Left lung (tissue), 10 donors: ENCODE measurements around the gene LILRB5. TPM values are rescaled to one million over a fixed set of nuclear protein-coding genes. Genes with fewer than 3 reads are reported as not detected.
"Not testable (repeated sequence)": the region's sequence is repeated elsewhere in the genome, so short reads cannot be mapped to it uniquely, and the experiment has no call there.

Experiments used
- ATAC-seq: fragments of 200-7000 bp; cut with Tn5 transposase; one replicate; pipeline ENCODE4 v1.9.1; 2020; ENCODE audit warnings: moderate library complexity
- DNase-seq, 4 donors: peaks; one replicate each; pipeline ENCODE4 v3.0.0-alpha.2; 2013 to 2020
- H3K27ac ChIP-seq, 2 donors: fragments of 200-600 bp; sonication (generic) in 1 of 2; one replicate each; pipeline versions ENCODE4 v1.5.0 to v1.8.0; 2020 to 2021
- H3K27me3 ChIP-seq, 2 donors: fragments of 200-600 bp; sonication (generic) in 1 of 2; one replicate each; pipeline versions ENCODE4 v1.5.0 to v1.8.0; 2020 to 2021
- H3K36me3 ChIP-seq, 2 donors: fragments of 200-600 bp; sonication (generic) in 1 of 2; one replicate each; pipeline versions ENCODE4 v1.5.0 to v1.8.0; 2020 to 2021
- H3K4me1 ChIP-seq, 2 donors: fragments of 200-600 bp; one replicate each; pipeline ENCODE4 v1.8.0; 2021
- H3K4me3 ChIP-seq, 2 donors: fragments of 200-600 bp; sonication (generic) in 1 of 2; one replicate each; pipeline versions ENCODE4 v1.5.0 to v1.8.0; 2020 to 2021; ENCODE audit warnings: mild to moderate bottlenecking in 1 of 2
- H3K9me3 ChIP-seq, 2 donors: fragments of 200-600 bp; sonication (generic) in 1 of 2; one replicate each; pipeline versions ENCODE4 v1.5.0 to v1.8.0; 2020 to 2021
- CTCF ChIP-seq, 2 donors: fragments of 200-600 bp; sonication (generic) in 1 of 2; IDR thresholded peaks; one replicate each; pipeline versions ENCODE4 v1.5.0 to v1.8.0; 2021; ENCODE audit warnings: antibody characterized with exemption in 2 of 2
- intact Hi-C, 2 donors: fragments of 100-400 bp; cut with DNase I; formaldehyde crosslinking; loops; one replicate each; pipeline versions ENCODE4 v1.11.2 to v1.14.2; 2022
- polyA plus RNA-seq, 6 donors: library from polyadenylated mRNA; unstranded; fragments of 120-200 nt; gene quantifications; one replicate each; pipeline ENCODE4 v1.2.1, GENCODE V29; 2013; ENCODE audit not compliant: insufficient read length in 6 of 6
- total RNA-seq, 2 donors: library from RNA; stranded (reverse); fragmentation: NEBNext Ultra II Directional; extraction: Animal tissue kit (Norgen Biotek cat#: 25700); gene quantifications; one replicate each; pipeline ENCODE4 v1.2.1, GENCODE V29; 2021
- donor health status: DM: no; HTN: yes; CAD: no.
- donor health status: DM: no; HTN: no; CAD: no.

LILRB5 gene
- total and polyA plus RNA-seq, 8 donors: 3.3 to 16.5 (median 4.7) TPM

- DNase-seq (no peak), ATAC-seq (no peak)
- H3K27me3 ChIP-seq: peaks cover 0 to 14% of the 10 kb centered on the region in 2 donors
- H3K27ac ChIP-seq: no peak overlapping the region
- H3K9me3 ChIP-seq: no peaks in the 10 kb centered on the region
- no peak for TF ChIP-seq CTCF (IDR thresholded peaks at IDR 0.05)
- H3K36me3 ChIP-seq: peaks cover 0 to 38% of the 10 kb centered on the region in 2 donors
- peak overlapping the region in 1 of 2 donors; percentile 11 for H3K4me3 ChIP-seq
- intact Hi-C loops: no loop called here
- peaks cover 0 to 46% of the 10 kb centered on the region in 2 donors for H3K4me1 ChIP-seq
These were observed 38.0 kb downstream of the LILRB5 start for GRCh38 chr19:54218960-54219661.

GRCh38 chr19:54218259-54218658 lies 38.8 kb downstream of the LILRB5 start:
- Histone ChIP-seq H3K27me3 (peaks cover 0 to 7% of the 10 kb centered on the region in 2 donors), H3K4me3 (no peak overlapping the region), H3K9me3 (no peaks in the 10 kb centered on the region), H3K4me1 (peaks cover 0 to 43% of the 10 kb centered on the region in 2 donors), H3K36me3 (peaks cover 0 to 38% of the 10 kb centered on the region in 2 donors), H3K27ac (no peak overlapping the region)
- no peak for TF ChIP-seq CTCF (IDR thresholded peaks at IDR 0.05)
- intact Hi-C loops: no loop called here
- ATAC-seq (no peak), DNase-seq (no peak)

GRCh38 chr19:54217517-54218247 lies 39.4 kb downstream of the LILRB5 start:
- H3K4me3 ChIP-seq, H3K9me3 ChIP-seq, ATAC-seq, intact Hi-C loops, H3K27ac ChIP-seq, H3K27me3 ChIP-seq, DNase-seq: not testable (repeated sequence)
- H3K36me3 ChIP-seq: peaks cover 0 to 38% of the 10 kb centered on the region in 2 donors
- H3K4me1 ChIP-seq: peaks cover 0 to 45% of the 10 kb centered on the region in 2 donors

GRCh38 chr19:54216869-54217268 lies 40.2 kb downstream of the LILRB5 start:
- Histone ChIP-seq H3K36me3 (peaks cover 0 to 38% of the 10 kb centered on the region in 2 donors), H3K4me1 (peaks cover 0 to 53% of the 10 kb centered on the region in 2 donors), H3K4me3 (no peak overlapping the region), H3K27ac (no peak overlapping the region), H3K27me3 (no peaks in the 10 kb centered on the region), H3K9me3 (no peaks in the 10 kb centered on the region)
- no peak for ATAC-seq
- no peak for TF ChIP-seq CTCF (IDR thresholded peaks at IDR 0.05)
- intact Hi-C loops: no loop called here
- DNase-seq: no peak

GRCh38 chr19:54214734-54215133 lies 42.3 kb downstream of the LILRB5 start:
- H3K4me3 ChIP-seq, H3K27ac ChIP-seq, intact Hi-C loops, H3K9me3 ChIP-seq, DNase-seq, H3K27me3 ChIP-seq, ATAC-seq: not testable (repeated sequence)
- Histone ChIP-seq H3K36me3 (peaks cover 0 to 38% of the 10 kb centered on the region in 2 donors), H3K4me1 (peaks cover 17 to 72% of the 10 kb centered on the region in 2 donors)

- ATAC-seq, intact Hi-C loops, DNase-seq: not testable (repeated sequence)
These were observed 42.9 kb downstream of the LILRB5 start for GRCh38 chr19:54214217-54214616.

More at GRCh38 chr19:54214217-54214616, 42.9 kb downstream of the LILRB5 start:
- H3K4me3 ChIP-seq, H3K9me3 ChIP-seq, H3K27me3 ChIP-seq: not testable (repeated sequence)
- H3K4me1 ChIP-seq: peaks cover 22 to 73% of the 10 kb centered on the region in 2 donors
- peak overlapping the region in 1 of 2 donors; percentile 18 for H3K27ac ChIP-seq
- H3K36me3 ChIP-seq: peaks cover 0 to 33% of the 10 kb centered on the region in 2 donors
